Endothelial cell of umbilical vein (primary cell): ENCODE results near the gene USP36. TPM values are rescaled to one million over a fixed set of nuclear protein-coding genes. Genes with fewer than 3 reads are reported as not detected.

Experiments used
- BruUV-seq: library from RNA; stranded (reverse); fragments of 400-500 nt; replicated peaks from 2 replicates; lab custom pipeline; 2021; lab: Mats Ljungman, UMichigan
- CTCF ChIA-PET: fragments of 300-600, 350-600 bp; sonication (Branson Sonifier 250); formaldehyde crosslinking; loops from one replicate; lab custom pipeline; 2021; ENCODE audit warnings: antibody characterized with exemption, inconsistent platforms; lab: Charles Lee
- POLR2A ChIA-PET: fragments of 300-600, 350-600 bp; sonication (Branson Sonifier 250); formaldehyde crosslinking; loops from one replicate; lab custom pipeline; 2021; ENCODE audit warnings: antibody characterized with exemption, inconsistent platforms; lab: Charles Lee
- DNase-seq: peaks from one replicate; pipeline ENCODE4 v3.0.0-alpha.2; 2011; ENCODE audit warnings: low read depth, low spot score
- FAIRE-seq: peaks from 2 replicates; lab custom pipeline; 2011; peaks lifted over from hg19 to GRCh38; lab: Jason Lieb, UNC
- H2AFZ ChIP-seq: 2 replicates; pipeline ENCODE4 v1.6.0; 2012; ENCODE audit warnings: low read depth, low read length, control low read depth, inconsistent platforms
- H3K27ac ChIP-seq: 2 replicates; pipeline ENCODE4 v1.5.1; 2011; ENCODE audit warnings: low read depth, mild to moderate bottlenecking, control low read depth, low read length, moderate library complexity; ENCODE audit not compliant: insufficient read depth
- H3K27me3 ChIP-seq, 2 experiments: 2 replicates each; pipeline versions ENCODE4 v1.6.0 to v1.6.1; 2011; ENCODE audit warnings: low read length in 2 of 2, mixed read lengths in 1 of 2; ENCODE audit not compliant: control insufficient read depth in 2 of 2, insufficient read depth in 2 of 2
- H3K36me3 ChIP-seq, 2 experiments: 2 replicates in 1 of 2; 3 replicates in 1 of 2; pipeline ENCODE4 v1.5.1; 2011; ENCODE audit warnings: low read length in 2 of 2, mild to moderate bottlenecking in 1 of 2, moderate library complexity in 1 of 2; ENCODE audit not compliant: control insufficient read depth in 2 of 2, insufficient read depth in 2 of 2; ENCODE audit errors: extremely low read depth in 1 of 2
- H3K4me1 ChIP-seq: 3 replicates; pipeline ENCODE4 v1.5.1; 2011; ENCODE audit warnings: mild to moderate bottlenecking, low read length; ENCODE audit not compliant: control insufficient read depth, insufficient read depth; ENCODE audit errors: extremely low read depth
- H3K4me2 ChIP-seq: 2 replicates; pipeline ENCODE4 v1.6.1; 2011; ENCODE audit warnings: low read length, control low read depth, mixed read lengths; ENCODE audit not compliant: insufficient read depth
- H3K4me3 ChIP-seq, 3 experiments: fragments of 200-600 bp in 1 of 3; sonication (generic), shearing (Covaris generic) in 1 of 3; replicated peaks in 1 of 3; 2 replicates each; pipeline ENCODE4 v1.5.1; 2011 to 2016; ENCODE audit warnings: control low read depth in 3 of 3, low read length in 3 of 3, mild to moderate bottlenecking in 2 of 3, inconsistent platforms in 1 of 3, low read depth in 1 of 3, moderate library complexity in 1 of 3; ENCODE audit not compliant: insufficient read depth in 1 of 3
- H3K79me2 ChIP-seq: 2 replicates; pipeline ENCODE4 v1.6.0; 2012; ENCODE audit warnings: low read length, inconsistent platforms; ENCODE audit not compliant: control insufficient read depth, insufficient read depth
- H3K9ac ChIP-seq: replicated peaks from 2 replicates; pipeline ENCODE3; 2011; ENCODE audit warnings: low read length, control low read depth; ENCODE audit not compliant: insufficient read depth; ENCODE audit errors: extremely low read depth
- H3K9me1 ChIP-seq: replicated peaks from 3 replicates; pipeline ENCODE4 v1.6.0; 2011; ENCODE audit warnings: mild to moderate bottlenecking, low read length; ENCODE audit not compliant: control insufficient read depth, insufficient read depth; ENCODE audit errors: extremely low read depth
- H3K9me3 ChIP-seq: replicated peaks from 2 replicates; pipeline ENCODE4 v1.5.1; 2012; ENCODE audit warnings: low read length, inconsistent platforms; ENCODE audit not compliant: control insufficient read depth, insufficient read depth
- H4K20me1 ChIP-seq: replicated peaks from 2 replicates; pipeline ENCODE3; 2011; ENCODE audit warnings: mild to moderate bottlenecking, low read length; ENCODE audit not compliant: control insufficient read depth, insufficient read depth; ENCODE audit errors: extremely low read depth
- EZH2 ChIP-seq: IDR thresholded peaks from 2 replicates; pipeline ENCODE4 v1.6.1; 2012; ENCODE audit warnings: borderline replicate concordance, low read depth, mild to moderate bottlenecking, moderate library complexity, low read length, inconsistent platforms; ENCODE audit not compliant: severe bottlenecking
- FOS ChIP-seq: IDR thresholded peaks from 2 replicates; pipeline ENCODE4 v1.6.1; 2011; ENCODE audit warnings: mild to moderate bottlenecking, low read length, moderate library complexity, borderline replicate concordance; ENCODE audit not compliant: insufficient read depth
- GATA2 ChIP-seq: IDR thresholded peaks from 2 replicates; pipeline ENCODE4 v1.7.0; 2011; ENCODE audit warnings: low read depth, mild to moderate bottlenecking, moderate library complexity, mixed read lengths, low read length; ENCODE audit not compliant: insufficient read length, insufficient read depth
- JUN ChIP-seq: IDR thresholded peaks from 2 replicates; pipeline ENCODE4 v1.6.1; 2011; ENCODE audit warnings: borderline replicate concordance, low read depth; ENCODE audit not compliant: insufficient read length, insufficient read depth
- MYC ChIP-seq: IDR thresholded peaks from one replicate; pipeline ENCODE4 v1.6.1; 2011; ENCODE audit warnings: mild to moderate bottlenecking, low read depth, low read length
- POLR2A ChIP-seq: IDR thresholded peaks from 2 replicates; pipeline ENCODE4 v1.6.1; 2012; ENCODE audit warnings: low read depth, mild to moderate bottlenecking, control low read depth, low read length
- POLR2AphosphoS5 ChIP-seq: IDR thresholded peaks from 2 replicates; pipeline ENCODE4 v1.6.1; 2012; ENCODE audit warnings: low read depth, mild to moderate bottlenecking, control low read depth, low read length, moderate library complexity; ENCODE audit not compliant: insufficient read depth
- dilution Hi-C: fragments of 300-500 bp; cut with MboI; formaldehyde crosslinking; loops from one replicate; pipeline ENCODE4 v1.15.0; 2019; ENCODE audit warnings: low sequenced_read_pairs; ENCODE audit not compliant: extremely low pct_ligation_motif_present
- intact Hi-C: fragments of 100-400 bp; cut with micrococcal nuclease; formaldehyde crosslinking; loops from one replicate; pipeline ENCODE4 v1.10.0; 2022
- polyA plus RNA-seq, 4 experiments: library from polyadenylated mRNA; depleted of rRNA in 3 of 4; stranded (reverse) in 3 of 4; unstranded in 1 of 4; fragments of >200 nt; gene quantifications; 2 replicates each; pipeline versions ENCODE4 v1.2.1 to v1.2.3, GENCODE V29; 2011 to 2012; ENCODE audit warnings: missing spikeins in 1 of 4
- total RNA-seq: library from RNA; stranded (reverse); gene quantifications from 2 replicates; pipeline ENCODE4 v1.2.3, GENCODE V29; 2021
- TF ChIP-seq, protein P1 (sequence below): IDR thresholded peaks from 2 replicates; pipeline ENCODE4 v1.6.1; 2011; ENCODE audit not compliant: insufficient read depth, insufficient read length
- TF ChIP-seq, protein P2 (sequence below), 2 donors: IDR thresholded peaks; 1 replicate in 1 of 2; 2 replicates in 1 of 2; pipeline ENCODE4 v1.5.1; 2011; ENCODE audit warnings: low read length in 2 of 2, mild to moderate bottlenecking in 2 of 2, moderate library complexity in 2 of 2, control low read depth in 1 of 2, inconsistent platforms in 1 of 2, low read depth in 1 of 2; ENCODE audit not compliant: insufficient read depth in 1 of 2; ENCODE audit errors: extremely low read depth in 1 of 2

USP36 gene
- total and polyA plus RNA-seq, 2 donors (not counting 3 experiments of a cell fraction or from before 2014, with no cell fraction given) = 29.8 to 46.6 TPM

DNA sequence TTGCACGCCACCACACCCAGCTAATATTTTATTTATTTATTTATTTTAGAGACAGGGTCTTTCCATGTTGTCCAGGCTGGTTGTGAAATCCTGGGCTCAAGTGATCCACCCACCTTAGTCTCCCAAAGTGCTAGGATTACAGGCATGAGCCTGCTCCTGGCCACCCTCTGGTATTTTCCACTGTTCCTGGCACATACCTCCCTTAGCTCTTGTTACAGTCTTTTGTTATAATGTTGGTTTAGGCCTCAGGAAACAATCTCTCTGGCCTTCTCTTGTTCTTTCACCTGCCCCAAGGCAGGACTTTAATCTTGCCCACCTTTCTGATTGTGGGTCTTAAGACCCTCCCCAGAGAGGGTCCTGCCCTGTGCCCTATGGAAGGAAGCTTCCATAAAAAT is 55.0 kb downstream of the USP36 start:
- DNase-seq (no peak), FAIRE-seq (no peak)
- Histone ChIP-seq H3K27me3 (no peaks in the 10 kb centered on the region), H3K9me3 (no peaks in the 10 kb centered on the region), H3K79me2 (peaks cover 8% of the 10 kb centered on the region), H3K9ac (no peak overlapping the region), H2AFZ (no peak overlapping the region), H3K4me1 (peaks cover 4% of the 10 kb centered on the region), H3K27ac (no peak overlapping the region), H3K4me2 (no peak overlapping the region), H3K36me3 (no peaks in the 10 kb centered on the region), H3K9me1 (no peaks in the 10 kb centered on the region), H4K20me1 (no peaks in the 10 kb centered on the region), H3K4me3 (no peak overlapping the region)
- dilution Hi-C loops = no loop called here
- ChIA-PET POLR2A (interaction anchor here (0.7 kb wide), 1 partner anchor 74 kb away, joined by 6 read pairs; no protein-coding TSS in a partner anchor), CTCF (interaction anchor here (0.9 to 1.2 kb wide), 3 partner anchors 9 to 33 kb away, joined by 3 to 4 read pairs (median 3); no protein-coding TSS in a partner anchor)
- no peak for TF ChIP-seq FOS
- no peak for TF ChIP-seq POLR2AphosphoS5
- TF ChIP-seq, protein P1, sequence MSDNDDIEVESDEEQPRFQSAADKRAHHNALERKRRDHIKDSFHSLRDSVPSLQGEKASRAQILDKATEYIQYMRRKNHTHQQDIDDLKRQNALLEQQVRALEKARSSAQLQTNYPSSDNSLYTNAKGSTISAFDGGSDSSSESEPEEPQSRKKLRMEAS = no peak
- no peak for TF ChIP-seq JUN
- TF ChIP-seq, protein P2, sequence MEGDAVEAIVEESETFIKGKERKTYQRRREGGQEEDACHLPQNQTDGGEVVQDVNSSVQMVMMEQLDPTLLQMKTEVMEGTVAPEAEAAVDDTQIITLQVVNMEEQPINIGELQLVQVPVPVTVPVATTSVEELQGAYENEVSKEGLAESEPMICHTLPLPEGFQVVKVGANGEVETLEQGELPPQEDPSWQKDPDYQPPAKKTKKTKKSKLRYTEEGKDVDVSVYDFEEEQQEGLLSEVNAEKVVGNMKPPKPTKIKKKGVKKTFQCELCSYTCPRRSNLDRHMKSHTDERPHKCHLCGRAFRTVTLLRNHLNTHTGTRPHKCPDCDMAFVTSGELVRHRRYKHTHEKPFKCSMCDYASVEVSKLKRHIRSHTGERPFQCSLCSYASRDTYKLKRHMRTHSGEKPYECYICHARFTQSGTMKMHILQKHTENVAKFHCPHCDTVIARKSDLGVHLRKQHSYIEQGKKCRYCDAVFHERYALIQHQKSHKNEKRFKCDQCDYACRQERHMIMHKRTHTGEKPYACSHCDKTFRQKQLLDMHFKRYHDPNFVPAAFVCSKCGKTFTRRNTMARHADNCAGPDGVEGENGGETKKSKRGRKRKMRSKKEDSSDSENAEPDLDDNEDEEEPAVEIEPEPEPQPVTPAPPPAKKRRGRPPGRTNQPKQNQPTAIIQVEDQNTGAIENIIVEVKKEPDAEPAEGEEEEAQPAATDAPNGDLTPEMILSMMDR (IDR thresholded peaks at IDR 0.05; ENCODE audit: extremely low read depth in 1 of 2, insufficient read depth in 1 of 2, low read depth in 1 of 2, low read length in 2 of 2) = no peak
- TF ChIP-seq MYC = no peak
- no peak for TF ChIP-seq POLR2A
- TF ChIP-seq GATA2 = no peak
- TF ChIP-seq EZH2 = no peak
- intact Hi-C loops = no loop called here
- no TSS peak for BruUV-seq
